ENCODE measurements around the gene IFITM10.

The IFITM10 gene

GRCh38 chr11:1772270-1773130 lies 22.1 kb upstream of the IFITM10 start:
- Histone ChIP-seq H3K27ac (ENCODE audit: extremely low read depth, low read depth, low read length) (no peak overlapping the region), H3K9me3 (ENCODE audit: control insufficient read depth, insufficient read depth, low read depth, low read length) (no peaks in the 10 kb centered on the region), H3K36me3 (ENCODE audit: control insufficient read depth in 2 of 2, insufficient read depth in 1 of 2, low read length in 2 of 2) (no peaks in the 10 kb centered on the region), H3K4me3 (ENCODE audit: low read depth, low read length) (no peak overlapping the region), H3K4me1 (ENCODE audit: control insufficient read depth, insufficient read depth, low read length) (no peaks in the 10 kb centered on the region)
- CTCF ChIA-PET, result interaction anchor here (0.6 to 1.5 kb wide), 2 partner anchors 8 to 78 kb away, joined by 3 to 5 read pairs; no protein-coding TSS in a partner anchor
- POLR2A ChIA-PET, result interaction anchor here (0.8 kb wide), 1 partner anchor 60 kb away, joined by 3 read pairs; no protein-coding TSS in a partner anchor
- TF ChIP-seq ZBTB21 (tag by site-specific recombination; IDR thresholded peaks at IDR 0.05) (no peak), GLIS1 (tag by site-specific recombination; IDR thresholded peaks at IDR 0.05) (0 out of 2 replicates have a peak, but pooled peaks have one; percentile 40), ZNF341 (tag by site-specific recombination; IDR thresholded peaks at IDR 0.05; ENCODE audit: low read depth) (0 out of 2 replicates have a peak, but pooled peaks have one; percentile 11), KLF9 (tag by site-specific recombination; IDR thresholded peaks at IDR 0.05; ENCODE audit: low read depth) (peak; percentile 21; the same call in 1 of the 2 replicates), ZNF660 (tag by site-specific recombination; IDR thresholded peaks at IDR 0.05) (no peak), ZIC2 (tag by site-specific recombination; IDR thresholded peaks at IDR 0.05) (peak; percentile 71), KLF1 (tag by site-specific recombination; IDR thresholded peaks at IDR 0.05) (peak; percentile 24; the same call in 1 of the 2 replicates), IKZF3 (tag by site-specific recombination; IDR thresholded peaks at IDR 0.05) (no peak), KLF10 (tag by site-specific recombination; IDR thresholded peaks at IDR 0.05) (no peak), ZNF610 (tag by site-specific recombination; IDR thresholded peaks at IDR 0.05; ENCODE audit: borderline replicate concordance) (peak; percentile 80; the same call in 1 of the 2 replicates), ZNF837 (tag by site-specific recombination; IDR thresholded peaks at IDR 0.05) (no peak), EGR2 (tag by site-specific recombination; IDR thresholded peaks at IDR 0.05; ENCODE audit: low read depth) (peak; percentile 53; the same call in 1 of the 2 replicates), ZNF335 (tag by site-specific recombination; conservative IDR thresholded peaks at IDR 0.05) (peak; percentile 69), ZNF19 (tag by site-specific recombination; IDR thresholded peaks at IDR 0.05; ENCODE audit: low read depth) (no peak), ZNF311 (tag by site-specific recombination; IDR thresholded peaks at IDR 0.05; ENCODE audit: borderline replicate concordance) (no peak), ZNF121 (tag by site-specific recombination; IDR thresholded peaks at IDR 0.05) (no peak), ZNF585B (tag by site-specific recombination; IDR thresholded peaks at IDR 0.05) (no peak), KLF17 (tag by site-specific recombination; IDR thresholded peaks at IDR 0.05) (peak; percentile 47; the same call in 1 of the 2 replicates), ZBTB48 (tag by site-specific recombination; IDR thresholded peaks at IDR 0.05) (peak; percentile 76), ZNF600 (tag by site-specific recombination; IDR thresholded peaks at IDR 0.05) (0 out of 2 replicates have a peak, but pooled peaks have one; percentile 28), HOXA7 (CRISPR knock-in tag; IDR thresholded peaks at IDR 0.05; ENCODE audit: borderline replicate concordance) (no peak)
- TF ChIP-seq, protein P1, sequence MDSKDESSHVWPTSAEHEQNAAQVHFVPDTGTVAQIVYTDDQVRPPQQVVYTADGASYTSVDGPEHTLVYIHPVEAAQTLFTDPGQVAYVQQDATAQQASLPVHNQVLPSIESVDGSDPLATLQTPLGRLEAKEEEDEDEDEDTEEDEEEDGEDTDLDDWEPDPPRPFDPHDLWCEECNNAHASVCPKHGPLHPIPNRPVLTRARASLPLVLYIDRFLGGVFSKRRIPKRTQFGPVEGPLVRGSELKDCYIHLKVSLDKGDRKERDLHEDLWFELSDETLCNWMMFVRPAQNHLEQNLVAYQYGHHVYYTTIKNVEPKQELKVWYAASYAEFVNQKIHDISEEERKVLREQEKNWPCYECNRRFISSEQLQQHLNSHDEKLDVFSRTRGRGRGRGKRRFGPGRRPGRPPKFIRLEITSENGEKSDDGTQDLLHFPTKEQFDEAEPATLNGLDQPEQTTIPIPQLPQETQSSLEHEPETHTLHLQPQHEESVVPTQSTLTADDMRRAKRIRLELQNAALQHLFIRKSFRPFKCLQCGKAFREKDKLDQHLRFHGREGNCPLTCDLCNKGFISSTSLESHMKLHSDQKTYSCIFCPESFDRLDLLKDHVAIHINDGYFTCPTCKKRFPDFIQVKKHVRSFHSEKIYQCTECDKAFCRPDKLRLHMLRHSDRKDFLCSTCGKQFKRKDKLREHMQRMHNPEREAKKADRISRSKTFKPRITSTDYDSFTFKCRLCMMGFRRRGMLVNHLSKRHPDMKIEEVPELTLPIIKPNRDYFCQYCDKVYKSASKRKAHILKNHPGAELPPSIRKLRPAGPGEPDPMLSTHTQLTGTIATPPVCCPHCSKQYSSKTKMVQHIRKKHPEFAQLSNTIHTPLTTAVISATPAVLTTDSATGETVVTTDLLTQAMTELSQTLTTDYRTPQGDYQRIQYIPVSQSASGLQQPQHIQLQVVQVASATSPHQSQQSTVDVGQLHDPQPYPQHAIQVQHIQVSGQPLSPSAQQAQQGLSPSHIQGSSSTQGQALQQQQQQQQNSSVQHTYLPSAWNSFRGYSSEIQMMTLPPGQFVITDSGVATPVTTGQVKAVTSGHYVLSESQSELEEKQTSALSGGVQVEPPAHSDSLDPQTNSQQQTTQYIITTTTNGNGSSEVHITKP (tag by site-specific recombination; IDR thresholded peaks at IDR 0.05), result peak; percentile 54
- TF ChIP-seq, protein P2, sequence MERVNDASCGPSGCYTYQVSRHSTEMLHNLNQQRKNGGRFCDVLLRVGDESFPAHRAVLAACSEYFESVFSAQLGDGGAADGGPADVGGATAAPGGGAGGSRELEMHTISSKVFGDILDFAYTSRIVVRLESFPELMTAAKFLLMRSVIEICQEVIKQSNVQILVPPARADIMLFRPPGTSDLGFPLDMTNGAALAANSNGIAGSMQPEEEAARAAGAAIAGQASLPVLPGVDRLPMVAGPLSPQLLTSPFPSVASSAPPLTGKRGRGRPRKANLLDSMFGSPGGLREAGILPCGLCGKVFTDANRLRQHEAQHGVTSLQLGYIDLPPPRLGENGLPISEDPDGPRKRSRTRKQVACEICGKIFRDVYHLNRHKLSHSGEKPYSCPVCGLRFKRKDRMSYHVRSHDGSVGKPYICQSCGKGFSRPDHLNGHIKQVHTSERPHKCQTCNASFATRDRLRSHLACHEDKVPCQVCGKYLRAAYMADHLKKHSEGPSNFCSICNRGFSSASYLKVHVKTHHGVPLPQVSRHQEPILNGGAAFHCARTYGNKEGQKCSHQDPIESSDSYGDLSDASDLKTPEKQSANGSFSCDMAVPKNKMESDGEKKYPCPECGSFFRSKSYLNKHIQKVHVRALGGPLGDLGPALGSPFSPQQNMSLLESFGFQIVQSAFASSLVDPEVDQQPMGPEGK (tag by site-specific recombination; IDR thresholded peaks at IDR 0.05), result peak; percentile 48; the same call in 1 of the 2 replicates
- TF ChIP-seq, protein P3, sequence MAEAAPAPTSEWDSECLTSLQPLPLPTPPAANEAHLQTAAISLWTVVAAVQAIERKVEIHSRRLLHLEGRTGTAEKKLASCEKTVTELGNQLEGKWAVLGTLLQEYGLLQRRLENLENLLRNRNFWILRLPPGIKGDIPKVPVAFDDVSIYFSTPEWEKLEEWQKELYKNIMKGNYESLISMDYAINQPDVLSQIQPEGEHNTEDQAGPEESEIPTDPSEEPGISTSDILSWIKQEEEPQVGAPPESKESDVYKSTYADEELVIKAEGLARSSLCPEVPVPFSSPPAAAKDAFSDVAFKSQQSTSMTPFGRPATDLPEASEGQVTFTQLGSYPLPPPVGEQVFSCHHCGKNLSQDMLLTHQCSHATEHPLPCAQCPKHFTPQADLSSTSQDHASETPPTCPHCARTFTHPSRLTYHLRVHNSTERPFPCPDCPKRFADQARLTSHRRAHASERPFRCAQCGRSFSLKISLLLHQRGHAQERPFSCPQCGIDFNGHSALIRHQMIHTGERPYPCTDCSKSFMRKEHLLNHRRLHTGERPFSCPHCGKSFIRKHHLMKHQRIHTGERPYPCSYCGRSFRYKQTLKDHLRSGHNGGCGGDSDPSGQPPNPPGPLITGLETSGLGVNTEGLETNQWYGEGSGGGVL (tag by site-specific recombination; IDR thresholded peaks at IDR 0.05), result peak; percentile 90
- TF ChIP-seq, protein P4, sequence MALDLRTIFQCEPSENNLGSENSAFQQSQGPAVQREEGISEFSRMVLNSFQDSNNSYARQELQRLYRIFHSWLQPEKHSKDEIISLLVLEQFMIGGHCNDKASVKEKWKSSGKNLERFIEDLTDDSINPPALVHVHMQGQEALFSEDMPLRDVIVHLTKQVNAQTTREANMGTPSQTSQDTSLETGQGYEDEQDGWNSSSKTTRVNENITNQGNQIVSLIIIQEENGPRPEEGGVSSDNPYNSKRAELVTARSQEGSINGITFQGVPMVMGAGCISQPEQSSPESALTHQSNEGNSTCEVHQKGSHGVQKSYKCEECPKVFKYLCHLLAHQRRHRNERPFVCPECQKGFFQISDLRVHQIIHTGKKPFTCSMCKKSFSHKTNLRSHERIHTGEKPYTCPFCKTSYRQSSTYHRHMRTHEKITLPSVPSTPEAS (tag by site-specific recombination; IDR thresholded peaks at IDR 0.05), result peak; percentile 85
- TF ChIP-seq, protein P5, sequence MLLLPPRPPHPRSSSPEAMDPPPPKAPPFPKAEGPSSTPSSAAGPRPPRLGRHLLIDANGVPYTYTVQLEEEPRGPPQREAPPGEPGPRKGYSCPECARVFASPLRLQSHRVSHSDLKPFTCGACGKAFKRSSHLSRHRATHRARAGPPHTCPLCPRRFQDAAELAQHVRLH (tag by site-specific recombination; IDR thresholded peaks at IDR 0.05), result no peak

Data from HEK293 (cell line).